HG03571 (cell line): ENCODE measurements around the gene EPM2AIP1.
"Not testable (repeated sequence)": the region's sequence is repeated elsewhere in the genome, so short reads cannot be mapped to it uniquely, and the experiment has no call there.

Source experiments
- ATAC-seq: cut with Tn5 transposase; IDR thresholded peaks from one replicate; pipeline ENCODE4 v1.9.1; 2021; ENCODE audit not compliant: unreplicated experiment

Gene EPM2AIP1

GRCh38 chr3:36993326-36994283, 674 bp upstream of the EPM2AIP1 start, which contains the start of gene MLH1:
MLH1 (plus strand) TSS chr3:36993518; CDS start chr3:36993548, 30 bp downstream.
- ATAC-seq, result peak; percentile 89

DNA sequence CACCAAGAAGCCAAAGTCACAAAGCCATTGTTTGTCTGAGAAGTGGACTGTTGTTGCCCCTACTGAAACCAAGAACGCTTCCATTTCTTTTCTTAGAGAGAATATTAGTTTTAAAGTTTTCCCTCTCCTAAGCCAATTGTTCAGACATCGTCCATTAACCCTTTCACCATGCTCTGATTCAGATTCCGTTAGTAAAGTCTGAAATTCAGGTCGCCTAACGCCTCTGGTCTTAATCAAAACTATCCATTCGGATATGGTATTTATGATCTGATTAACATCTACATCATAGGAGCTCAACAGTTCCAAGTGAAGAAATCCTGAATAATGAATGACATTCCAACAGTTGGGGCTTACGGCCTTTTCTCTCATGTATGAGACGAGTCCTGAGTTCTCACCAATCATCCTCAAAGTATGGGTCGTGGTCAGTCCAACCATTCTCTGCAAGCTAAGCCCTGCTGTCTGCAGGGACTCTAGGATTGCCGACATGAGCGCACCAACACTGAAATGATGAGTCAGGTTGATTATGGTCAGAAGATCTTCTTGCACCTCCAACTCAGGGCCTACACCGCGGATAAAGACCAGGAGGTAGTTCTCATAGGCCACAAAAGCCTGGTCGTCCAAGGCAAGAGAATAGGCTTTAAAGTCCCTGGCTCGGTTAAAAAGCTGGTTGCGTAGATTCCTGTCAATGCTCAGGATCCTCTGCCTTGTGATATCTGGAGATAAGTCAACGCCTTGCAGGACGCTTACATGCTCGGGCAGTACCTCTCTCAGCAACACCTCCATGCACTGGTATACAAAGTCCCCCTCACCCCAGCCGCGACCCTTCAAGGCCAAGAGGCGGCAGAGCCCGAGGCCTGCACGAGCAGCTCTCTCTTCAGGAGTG, 767 bp downstream of the EPM2AIP1 start:
- ATAC-seq, result no peak

GRCh38 chr3:36991147-36991546, 1.8 kb downstream of the EPM2AIP1 start:
- no peak for ATAC-seq

DNA sequence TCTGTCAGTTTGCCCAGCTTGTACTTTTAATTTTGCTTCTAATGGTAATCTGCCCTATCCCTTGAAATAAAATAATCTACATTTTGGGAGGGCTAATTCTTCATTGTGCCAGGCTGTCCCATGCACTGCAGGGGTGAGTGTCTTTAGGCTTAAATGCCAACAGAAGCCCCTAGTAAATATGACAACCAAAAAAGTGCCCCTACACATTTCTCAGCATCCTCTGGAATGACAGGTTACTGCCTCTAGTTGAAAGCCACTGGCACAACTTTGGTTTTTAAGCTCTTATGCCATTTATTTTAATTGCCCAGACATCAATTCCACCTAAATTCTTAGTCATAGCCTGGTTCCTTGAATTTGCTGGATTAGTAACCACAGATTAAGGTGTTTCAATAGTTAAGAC, 3.4 kb downstream of the EPM2AIP1 start:
- no peak for ATAC-seq

GRCh38 chr3:36989005-36989404, 3.9 kb downstream of the EPM2AIP1 start:
- no peak for ATAC-seq

DNA sequence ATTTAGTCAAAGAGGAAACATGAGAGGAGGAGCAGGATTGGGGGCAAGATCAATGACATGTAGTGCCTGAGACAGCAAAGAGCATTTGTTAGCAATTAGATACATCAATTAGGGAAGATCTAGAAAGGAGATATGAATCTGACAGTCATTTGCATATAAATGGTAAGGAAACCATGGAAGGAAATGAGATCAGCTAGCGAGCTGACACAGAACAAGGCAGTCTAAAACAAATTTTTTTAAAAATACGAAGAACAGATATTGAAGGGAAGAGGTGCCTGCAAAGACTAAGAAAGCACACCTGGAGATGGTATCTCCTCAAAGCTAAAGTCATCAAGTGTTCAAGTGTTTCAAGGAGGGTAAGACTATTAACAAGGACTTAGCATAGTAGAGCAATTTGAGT, 4.6 kb downstream of the EPM2AIP1 start:
- ATAC-seq, result no peak

DNA sequence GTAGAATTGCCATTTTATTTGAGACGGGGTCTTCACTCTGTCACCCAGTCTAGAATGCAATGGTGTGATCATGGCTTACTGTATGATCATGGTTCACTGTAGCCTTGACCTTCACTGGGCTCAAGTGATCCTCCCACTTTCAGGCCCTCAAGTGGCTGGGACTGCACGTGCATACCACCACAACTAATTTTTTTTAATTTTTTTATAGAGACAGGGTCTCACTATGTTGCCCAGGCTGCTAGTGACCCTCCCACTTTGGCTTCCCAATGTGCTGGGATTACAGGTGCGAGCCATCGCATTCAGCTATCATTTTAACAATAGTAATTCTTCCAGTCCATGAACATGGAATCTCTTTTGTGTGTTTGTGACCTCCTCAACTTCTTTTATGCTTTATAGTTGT, 11.9 kb downstream of the EPM2AIP1 start:
- ATAC-seq, result no peak

- ATAC-seq, result no peak
These were observed 19.8 kb downstream of the EPM2AIP1 start for GRCh38 chr3:36973139-36973538.

DNA sequence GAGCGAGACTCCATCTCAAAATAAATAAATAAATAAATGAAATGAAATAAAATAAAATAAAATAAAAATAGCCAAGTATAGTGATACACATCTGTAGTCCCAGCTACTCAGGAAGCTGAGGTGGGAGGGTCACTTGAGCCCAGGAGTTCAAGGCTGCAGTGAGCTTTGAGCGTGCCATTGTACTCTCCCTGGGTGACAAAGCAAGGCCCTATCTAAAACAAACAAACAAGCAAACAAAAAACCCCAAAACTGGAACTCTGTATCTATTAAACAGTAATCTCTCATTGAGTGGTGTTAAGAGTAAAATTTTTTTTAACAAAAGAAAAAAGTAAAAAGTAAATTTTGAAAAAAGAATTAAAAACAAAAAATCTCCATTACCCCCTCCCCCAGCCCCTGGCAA, 20.8 kb downstream of the EPM2AIP1 start:
- ATAC-seq, result no peak

DNA sequence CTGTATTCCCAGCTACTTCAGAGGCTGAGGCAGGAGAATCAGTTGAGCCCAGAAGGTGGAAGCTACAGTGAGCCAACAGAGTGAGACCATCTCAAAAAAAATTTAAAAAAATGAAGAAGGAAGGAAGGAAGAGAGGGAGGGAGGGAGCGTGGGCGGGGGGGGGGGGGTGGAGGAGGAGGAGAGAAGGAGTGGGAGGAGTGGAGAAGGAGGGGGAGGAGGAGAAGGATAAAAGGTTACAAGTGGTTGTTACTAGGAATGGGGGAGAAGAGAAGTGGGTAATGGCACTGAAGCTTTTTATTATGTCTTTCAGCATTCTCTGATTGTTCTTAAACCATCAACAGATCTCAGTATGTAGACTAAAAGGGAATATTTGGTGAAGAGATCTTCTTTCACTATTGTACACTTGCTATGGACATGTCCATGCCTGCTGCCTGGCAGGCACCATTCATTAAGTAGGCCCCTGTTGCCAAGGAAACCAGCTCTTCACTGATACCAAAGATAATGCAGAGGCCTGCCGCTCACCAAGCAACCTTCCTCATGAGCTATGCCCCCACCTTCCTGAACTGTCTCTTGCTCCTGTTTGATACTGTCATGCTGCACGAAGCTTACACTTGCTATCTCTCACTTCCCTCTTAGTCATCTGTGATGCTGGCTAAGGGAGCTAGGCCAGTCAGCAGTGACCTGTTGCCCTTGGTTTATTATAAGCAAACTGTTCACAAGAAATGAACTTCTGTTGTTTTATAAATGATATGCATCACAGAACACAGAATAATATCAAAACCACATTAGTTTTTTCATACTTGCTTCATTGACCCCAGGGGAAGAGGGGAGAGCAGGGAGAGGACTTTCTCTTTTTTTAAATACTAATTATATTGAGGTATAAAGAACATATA, 23.1 kb downstream of the EPM2AIP1 start:
- ATAC-seq, result peak; percentile 99

- no peak for ATAC-seq
These were observed 23.8 kb downstream of the EPM2AIP1 start for GRCh38 chr3:36969085-36969484.

GRCh38 chr3:36965440-36965839, 27.5 kb downstream of the EPM2AIP1 start:
- no peak for ATAC-seq

DNA sequence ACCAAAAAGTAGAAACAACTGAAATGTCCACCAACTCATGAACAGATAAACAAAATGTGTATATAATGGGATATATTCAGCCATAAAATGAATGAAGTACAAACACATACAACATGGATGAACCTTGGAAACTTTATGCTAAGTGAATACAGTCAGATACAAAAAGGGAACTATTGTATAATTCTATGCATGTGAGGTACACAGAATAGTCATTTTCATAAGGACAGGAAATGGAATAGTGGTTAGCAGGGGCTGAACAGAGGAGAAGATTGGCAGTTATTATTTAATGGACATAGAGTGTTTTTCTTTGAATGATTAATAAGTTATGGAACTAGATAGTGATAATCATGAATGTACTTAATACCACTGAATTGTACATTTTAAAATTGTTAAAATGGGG, 28.1 kb downstream of the EPM2AIP1 start:
- ATAC-seq, result peak; percentile 44

GRCh38 chr3:36964331-36964730, 28.6 kb downstream of the EPM2AIP1 start:
- ATAC-seq, result no peak

GRCh38 chr3:36963008-36963407, 29.9 kb downstream of the EPM2AIP1 start:
- not testable (repeated sequence) for ATAC-seq

- no peak for ATAC-seq
These were observed 32.4 kb downstream of the EPM2AIP1 start for GRCh38 chr3:36960502-36960901.

DNA sequence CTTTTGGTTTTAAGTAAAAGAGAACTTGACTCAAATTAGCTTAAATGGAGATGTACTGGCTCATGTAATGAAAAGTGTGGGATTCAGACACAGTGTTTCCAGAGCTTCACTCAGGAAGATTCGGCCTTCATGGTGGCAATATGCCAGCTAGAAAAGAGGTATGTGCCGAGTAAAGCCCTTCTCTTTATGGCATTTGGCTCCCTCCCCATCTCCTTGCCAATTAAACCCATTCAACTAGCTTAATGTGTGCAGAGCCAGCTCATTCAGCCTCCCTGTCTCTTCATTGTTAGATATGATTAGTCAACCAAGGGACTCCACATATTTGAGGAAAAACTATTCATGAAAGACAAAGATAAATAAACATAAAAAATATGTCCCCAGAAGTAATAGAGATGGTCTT, 33.1 kb downstream of the EPM2AIP1 start:
- no peak for ATAC-seq

DNA sequence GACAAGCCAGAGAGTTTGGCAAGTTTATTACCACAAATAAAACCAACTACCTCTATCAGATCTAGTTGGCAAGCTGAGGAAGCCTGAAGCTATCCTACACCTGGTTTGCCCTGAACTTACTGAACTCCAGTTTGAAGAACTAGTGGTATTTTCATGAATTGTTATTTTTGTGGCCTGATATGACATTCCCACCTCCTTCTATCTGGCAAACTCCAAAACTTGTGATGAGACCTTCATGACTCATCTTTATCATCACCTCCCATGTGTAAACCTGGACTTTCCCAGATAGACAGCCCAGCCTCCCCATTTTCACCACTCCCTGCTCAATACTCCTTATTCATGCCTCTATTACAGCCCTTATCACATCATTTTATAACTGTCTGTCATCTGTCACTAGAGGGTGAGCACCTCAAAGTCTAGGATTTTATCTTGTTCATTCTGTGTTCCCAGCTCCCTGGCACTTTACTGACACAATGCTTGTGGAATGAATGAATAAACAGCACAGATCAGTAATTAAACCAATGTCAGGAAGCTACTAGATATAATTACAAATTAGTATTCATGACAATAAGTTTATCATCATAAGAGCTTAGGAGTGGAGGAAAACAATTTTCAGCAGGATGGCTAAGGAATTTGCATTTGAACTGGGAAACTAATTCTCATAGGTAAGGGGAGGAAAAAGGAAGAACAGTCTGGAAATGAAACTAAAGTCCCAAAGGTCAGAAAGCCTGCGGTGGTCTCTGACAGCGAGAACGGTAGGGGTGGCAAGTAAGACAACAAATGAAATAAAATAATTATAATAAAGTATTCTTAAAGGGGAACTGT, 34.9 kb downstream of the EPM2AIP1 start:
- ATAC-seq, result no peak

DNA sequence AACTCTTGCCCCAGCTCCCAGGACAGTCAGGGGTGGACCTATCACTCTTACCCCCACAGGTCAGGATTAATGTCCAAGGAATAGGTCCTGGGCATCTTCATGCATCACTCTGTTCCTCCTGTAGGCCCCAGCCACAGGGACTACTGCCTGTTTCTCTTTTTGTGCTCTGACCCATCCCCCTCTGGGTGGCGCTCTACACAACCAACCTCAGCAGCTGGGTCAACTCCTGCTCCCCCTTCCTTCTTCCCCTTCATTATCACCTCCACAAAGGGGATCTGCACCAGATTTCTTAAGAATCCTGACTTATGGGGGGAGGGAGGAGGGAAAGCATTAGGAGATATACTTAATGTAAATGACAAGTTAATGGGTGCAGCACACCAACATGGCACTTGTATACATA, 35.9 kb downstream of the EPM2AIP1 start:
- no peak for ATAC-seq

DNA sequence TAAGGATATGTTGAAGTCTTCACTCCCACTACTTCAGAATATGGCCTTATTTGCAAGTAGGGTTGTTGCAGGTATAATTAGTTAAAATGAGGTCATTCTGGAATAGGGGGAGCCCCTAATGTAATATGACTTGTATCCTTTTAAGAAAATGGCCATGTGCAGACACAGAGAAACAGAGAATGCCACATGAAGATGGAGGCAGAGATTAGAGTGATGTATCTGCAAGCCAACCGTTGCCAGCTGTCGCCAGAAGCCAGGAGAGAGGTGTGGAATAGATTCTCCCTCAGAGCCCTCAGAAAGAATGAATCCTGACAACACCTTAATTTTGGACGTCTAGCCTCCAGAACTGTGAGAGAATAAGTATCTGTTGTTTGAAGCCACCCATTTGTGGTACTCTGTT, 36.8 kb downstream of the EPM2AIP1 start:
- ATAC-seq, result no peak
